HEK293 (cell line): ENCODE measurements around the gene NEK6.

ENCODE experiments used
- CTCF ChIA-PET: fragments of 350-600 bp; formaldehyde crosslinking; extraction: SDS; loops from one replicate; lab custom pipeline; 2021; ENCODE audit warnings: antibody characterized with exemption; lab: Yijun Ruan, JAX
- POLR2A ChIA-PET: fragments of 300-600 bp; formaldehyde crosslinking; extraction: SDS; loops from one replicate; lab custom pipeline; 2020; ENCODE audit warnings: antibody characterized with exemption, inconsistent platforms; lab: Yijun Ruan, JAX
- H3K27ac ChIP-seq: fragments of 200-500 bp; sonication (Bioruptor generic); 2 replicates; pipeline ENCODE4 v1.5.1; 2014; ENCODE audit warnings: low read depth, low read length, control low read depth, inconsistent platforms; ENCODE audit errors: extremely low read depth
- H3K36me3 ChIP-seq, 2 experiments: fragments of 200-500 bp in 1 of 2; sonication (Bioruptor generic) in 1 of 2; 1 replicate in 1 of 2; 2 replicates in 1 of 2; pipeline ENCODE4 v1.5.1; 2014 to 2017; ENCODE audit warnings: inconsistent platforms in 2 of 2, low read length in 2 of 2; ENCODE audit not compliant: control insufficient read depth in 2 of 2, insufficient read depth in 1 of 2
- H3K4me1 ChIP-seq: fragments of 200-500 bp; sonication (Bioruptor generic); 2 replicates; pipeline ENCODE4 v1.5.1; 2014; ENCODE audit warnings: mild to moderate bottlenecking, low read length, inconsistent platforms; ENCODE audit not compliant: control insufficient read depth, insufficient read depth
- H3K4me3 ChIP-seq: 2 replicates; pipeline ENCODE4 v1.5.1; 2011; ENCODE audit warnings: low read depth, mild to moderate bottlenecking, control low read depth, low read length, moderate library complexity
- H3K9me3 ChIP-seq: fragments of 200-500 bp; sonication (Bioruptor generic); 2 replicates; pipeline ENCODE4 v1.5.1; 2014; ENCODE audit warnings: low read depth, low read length, inconsistent platforms; ENCODE audit not compliant: control insufficient read depth, insufficient read depth
- GLIS2 ChIP-seq: fragments of 450-650 bp; formaldehyde crosslinking; IDR thresholded peaks from 2 replicates; pipeline ENCODE4 v1.5.1; 2016; ENCODE audit warnings: missing biosample characterization, missing genetic modification characterization
- HOXC10 ChIP-seq: sonication (generic); formaldehyde crosslinking; IDR thresholded peaks from 2 replicates; pipeline ENCODE4 v1.8.1; 2023; ENCODE audit warnings: mild to moderate bottlenecking, missing genetic modification reagents
- KLF8 ChIP-seq: fragments of 450-650 bp; formaldehyde crosslinking; IDR thresholded peaks from 2 replicates; pipeline ENCODE4 v1.5.1; 2016; ENCODE audit warnings: missing biosample characterization, missing genetic modification characterization
- ZBTB21 ChIP-seq: fragments of 450-650 bp; formaldehyde crosslinking; IDR thresholded peaks from 2 replicates; pipeline ENCODE4 v1.5.1; 2017; ENCODE audit warnings: missing biosample characterization, missing genetic modification characterization
- ZIC2 ChIP-seq: fragments of 450-650 bp; formaldehyde crosslinking; IDR thresholded peaks from 2 replicates; pipeline ENCODE4 v1.5.1; 2016; ENCODE audit warnings: missing biosample characterization, missing genetic modification characterization
- ZNF2 ChIP-seq: fragments of 450-650 bp; formaldehyde crosslinking; IDR thresholded peaks from 2 replicates; pipeline ENCODE4 v1.5.1; 2016; ENCODE audit warnings: missing biosample characterization, missing genetic modification characterization
- ZNF24 ChIP-seq: fragments of 450-650 bp; formaldehyde crosslinking; IDR thresholded peaks from 2 replicates; pipeline ENCODE4 v1.5.1; 2016; ENCODE audit warnings: missing biosample characterization, missing genetic modification characterization
- ZNF324 ChIP-seq: fragments of 450-650 bp; formaldehyde crosslinking; IDR thresholded peaks from 2 replicates; pipeline ENCODE4 v1.5.1; 2016; ENCODE audit warnings: missing biosample characterization, missing genetic modification characterization
- ZNF404 ChIP-seq: fragments of 450-650 bp; formaldehyde crosslinking; IDR thresholded peaks from 2 replicates; pipeline ENCODE4 v1.5.1; 2017; ENCODE audit warnings: missing biosample characterization, missing genetic modification characterization
- ZNF48 ChIP-seq: fragments of 450-650 bp; formaldehyde crosslinking; IDR thresholded peaks from 2 replicates; pipeline ENCODE4 v1.5.1; 2016; ENCODE audit warnings: missing biosample characterization, missing genetic modification characterization
- ZNF501 ChIP-seq: fragments of 450-650 bp; formaldehyde crosslinking; IDR thresholded peaks from 2 replicates; pipeline ENCODE4 v1.5.1; 2016; ENCODE audit warnings: missing biosample characterization, missing genetic modification characterization
- ZNF521 ChIP-seq: fragments of 450-650 bp; formaldehyde crosslinking; IDR thresholded peaks from 2 replicates; pipeline ENCODE4 v1.5.1; 2017; ENCODE audit warnings: missing biosample characterization, mild to moderate bottlenecking, missing genetic modification characterization
- ZNF548 ChIP-seq: fragments of 450-650 bp; formaldehyde crosslinking; IDR thresholded peaks from 2 replicates; pipeline ENCODE4 v1.5.1; 2016; ENCODE audit warnings: missing biosample characterization, missing genetic modification characterization
- ZNF792 ChIP-seq: fragments of 450-650 bp; formaldehyde crosslinking; IDR thresholded peaks from 2 replicates; pipeline ENCODE4 v1.5.1; 2016; ENCODE audit warnings: missing biosample characterization, missing genetic modification characterization
- ZXDB ChIP-seq: fragments of 450-650 bp; formaldehyde crosslinking; IDR thresholded peaks from 2 replicates; pipeline ENCODE4 v1.5.1; 2016; ENCODE audit warnings: missing biosample characterization, missing genetic modification characterization
- TF ChIP-seq, protein P1 (sequence below): fragments of 450-650 bp; formaldehyde crosslinking; IDR thresholded peaks from 2 replicates; pipeline ENCODE4 v1.5.1; 2016; ENCODE audit warnings: missing biosample characterization, missing genetic modification characterization, low read depth
- TF ChIP-seq, protein P2 (sequence below): fragments of 450-650 bp; formaldehyde crosslinking; IDR thresholded peaks from 2 replicates; pipeline ENCODE4 v1.5.1; 2016; ENCODE audit warnings: missing biosample characterization, missing genetic modification characterization
- TF ChIP-seq, protein P3 (sequence below): fragments of 450-650 bp; formaldehyde crosslinking; IDR thresholded peaks from 2 replicates; pipeline ENCODE4 v1.5.1; 2016; ENCODE audit warnings: missing biosample characterization, missing genetic modification characterization
- TF ChIP-seq, protein P4 (sequence below): fragments of 450-650 bp; formaldehyde crosslinking; IDR thresholded peaks from 2 replicates; pipeline ENCODE4 v1.5.1; 2016; ENCODE audit warnings: missing biosample characterization, missing genetic modification characterization, borderline replicate concordance
- TF ChIP-seq, protein P5 (sequence below): fragments of 450-650 bp; formaldehyde crosslinking; IDR thresholded peaks from 2 replicates; pipeline ENCODE4 v1.5.1; 2016; ENCODE audit warnings: missing biosample characterization, missing genetic modification characterization

Gene NEK6

DNA sequence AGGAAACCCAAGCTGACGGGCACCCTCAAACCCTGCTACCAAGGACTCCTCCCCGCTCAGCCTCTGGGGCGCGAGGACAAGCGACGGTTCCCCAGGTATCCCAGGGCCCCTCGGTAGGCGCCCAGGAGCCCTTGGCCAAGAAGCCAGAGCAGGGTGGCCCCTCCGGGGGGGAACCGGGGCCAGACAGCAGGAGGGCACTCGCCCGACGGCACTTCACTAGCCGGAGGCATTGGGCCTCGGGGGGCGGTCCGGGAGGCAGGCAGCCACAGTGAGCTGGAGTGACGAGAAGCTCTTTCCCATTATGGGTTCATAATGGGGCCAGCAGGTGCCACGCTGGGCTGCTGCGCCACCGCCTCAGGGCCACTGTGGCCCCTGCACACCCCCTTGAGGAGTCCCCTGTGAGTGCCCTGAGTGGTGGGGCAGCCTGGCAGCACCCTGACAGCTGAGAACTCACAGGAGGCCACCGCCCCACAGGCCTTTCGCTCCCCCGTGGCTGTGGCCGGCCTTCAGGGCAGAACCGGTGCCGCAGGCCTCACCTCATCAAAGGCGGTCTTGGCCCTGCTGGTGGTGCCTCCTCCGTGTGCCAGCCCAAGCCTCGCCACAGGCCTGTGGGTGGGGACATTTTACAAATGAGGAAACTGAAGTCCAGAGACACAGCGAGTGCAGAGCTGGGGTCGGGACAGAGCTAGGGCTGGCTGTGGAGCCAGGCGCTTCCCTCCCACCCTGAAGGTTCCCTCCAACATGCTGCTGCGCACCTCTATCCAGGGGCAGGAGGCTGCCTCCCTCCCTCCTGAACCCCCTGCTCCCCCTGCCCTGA is 88.8 kb downstream of the NEK6 start:
- H3K9me3 ChIP-seq = no peaks in the 10 kb centered on the region
- TF ChIP-seq ZIC2 (tag by site-specific recombination) (0 out of 2 replicates have a peak, but pooled peaks have one; percentile 21), KLF8 (tag by site-specific recombination) (no peak), GLIS2 (peak; percentile 33; the same call in 1 of the 2 replicates)
- TF ChIP-seq, protein P1, sequence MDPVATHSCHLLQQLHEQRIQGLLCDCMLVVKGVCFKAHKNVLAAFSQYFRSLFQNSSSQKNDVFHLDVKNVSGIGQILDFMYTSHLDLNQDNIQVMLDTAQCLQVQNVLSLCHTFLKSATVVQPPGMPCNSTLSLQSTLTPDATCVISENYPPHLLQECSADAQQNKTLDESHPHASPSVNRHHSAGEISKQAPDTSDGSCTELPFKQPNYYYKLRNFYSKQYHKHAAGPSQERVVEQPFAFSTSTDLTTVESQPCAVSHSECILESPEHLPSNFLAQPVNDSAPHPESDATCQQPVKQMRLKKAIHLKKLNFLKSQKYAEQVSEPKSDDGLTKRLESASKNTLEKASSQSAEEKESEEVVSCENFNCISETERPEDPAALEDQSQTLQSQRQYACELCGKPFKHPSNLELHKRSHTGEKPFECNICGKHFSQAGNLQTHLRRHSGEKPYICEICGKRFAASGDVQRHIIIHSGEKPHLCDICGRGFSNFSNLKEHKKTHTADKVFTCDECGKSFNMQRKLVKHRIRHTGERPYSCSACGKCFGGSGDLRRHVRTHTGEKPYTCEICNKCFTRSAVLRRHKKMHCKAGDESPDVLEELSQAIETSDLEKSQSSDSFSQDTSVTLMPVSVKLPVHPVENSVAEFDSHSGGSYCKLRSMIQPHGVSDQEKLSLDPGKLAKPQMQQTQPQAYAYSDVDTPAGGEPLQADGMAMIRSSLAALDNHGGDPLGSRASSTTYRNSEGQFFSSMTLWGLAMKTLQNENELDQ (tag by site-specific recombination) = no peak
- no peak overlapping the region for H3K27ac ChIP-seq
- CTCF ChIA-PET = interaction anchor here (1.4 kb wide), 1 partner anchor 220 kb away, joined by 3 read pairs; no protein-coding TSS in a partner anchor
- H3K36me3 ChIP-seq = peaks cover 0 to 49% of the 10 kb centered on the region in 2 experiments; a peak in 1 of 3 replicates
- H3K4me1 ChIP-seq = no peaks in the 10 kb centered on the region; the same call in 1 of the 2 replicates
- POLR2A ChIA-PET = no interaction called here
- no peak overlapping the region for H3K4me3 ChIP-seq

DNA sequence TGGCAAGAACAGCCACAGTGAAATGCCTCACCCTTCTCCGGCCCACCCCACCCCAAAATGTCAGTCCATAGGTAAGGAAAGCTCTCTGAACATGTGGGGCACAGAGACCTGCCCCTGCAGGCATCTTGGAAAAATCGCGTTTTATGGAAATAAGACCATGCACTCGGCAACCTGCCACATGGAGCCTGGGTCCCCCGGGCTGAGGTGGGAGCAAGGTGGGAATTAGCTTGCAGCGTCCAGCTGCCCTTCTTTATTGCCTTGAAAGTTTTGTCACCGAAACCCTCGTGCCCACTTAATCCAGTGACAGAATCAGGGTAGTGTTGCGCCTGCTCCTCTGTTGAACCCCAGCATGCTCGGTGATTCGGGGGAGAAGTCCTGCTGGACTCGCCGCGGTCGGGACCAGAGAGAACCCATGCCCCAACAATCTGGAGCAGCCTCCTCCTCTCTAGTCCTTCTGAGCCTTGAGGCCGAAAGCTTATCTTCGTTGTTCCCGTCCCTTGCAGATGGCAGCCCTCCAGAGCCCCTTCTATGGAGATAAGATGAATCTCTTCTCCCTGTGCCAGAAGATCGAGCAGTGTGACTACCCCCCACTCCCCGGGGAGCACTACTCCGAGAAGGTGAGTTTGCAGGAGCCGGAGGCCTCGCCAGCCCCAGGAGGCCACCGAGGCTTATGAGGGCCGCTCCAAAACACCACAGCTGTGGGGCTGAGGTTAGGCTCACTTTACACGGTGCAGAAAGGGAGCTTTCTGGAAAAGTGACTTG is 89.6 kb downstream of the NEK6 start:
- no peak for TF ChIP-seq ZNF404
- no peak for TF ChIP-seq ZNF48 (tag by site-specific recombination)
- no peak for TF ChIP-seq ZNF2 (tag by site-specific recombination)
- no peak for TF ChIP-seq ZNF548 (tag by site-specific recombination)
- TF ChIP-seq, protein P2, sequence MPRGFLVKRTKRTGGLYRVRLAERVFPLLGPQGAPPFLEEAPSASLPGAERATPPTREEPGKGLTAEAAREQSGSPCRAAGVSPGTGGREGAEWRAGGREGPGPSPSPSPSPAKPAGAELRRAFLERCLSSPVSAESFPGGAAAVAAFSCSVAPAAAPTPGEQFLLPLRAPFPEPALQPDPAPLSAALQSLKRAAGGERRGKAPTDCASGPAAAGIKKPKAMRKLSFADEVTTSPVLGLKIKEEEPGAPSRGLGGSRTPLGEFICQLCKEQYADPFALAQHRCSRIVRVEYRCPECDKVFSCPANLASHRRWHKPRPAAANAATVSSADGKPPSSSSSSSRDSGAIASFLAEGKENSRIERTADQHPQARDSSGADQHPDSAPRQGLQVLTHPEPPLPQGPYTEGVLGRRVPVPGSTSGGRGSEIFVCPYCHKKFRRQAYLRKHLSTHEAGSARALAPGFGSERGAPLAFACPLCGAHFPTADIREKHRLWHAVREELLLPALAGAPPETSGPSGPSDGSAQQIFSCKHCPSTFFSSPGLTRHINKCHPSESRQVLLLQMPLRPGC = no peak
- TF ChIP-seq ZXDB (tag by site-specific recombination) = no peak
- TF ChIP-seq ZNF792 (tag by site-specific recombination) = no peak
- TF ChIP-seq ZNF24 (tag by site-specific recombination) = no peak
- no peak for TF ChIP-seq ZBTB21 (tag by site-specific recombination)
- TF ChIP-seq, protein P3, sequence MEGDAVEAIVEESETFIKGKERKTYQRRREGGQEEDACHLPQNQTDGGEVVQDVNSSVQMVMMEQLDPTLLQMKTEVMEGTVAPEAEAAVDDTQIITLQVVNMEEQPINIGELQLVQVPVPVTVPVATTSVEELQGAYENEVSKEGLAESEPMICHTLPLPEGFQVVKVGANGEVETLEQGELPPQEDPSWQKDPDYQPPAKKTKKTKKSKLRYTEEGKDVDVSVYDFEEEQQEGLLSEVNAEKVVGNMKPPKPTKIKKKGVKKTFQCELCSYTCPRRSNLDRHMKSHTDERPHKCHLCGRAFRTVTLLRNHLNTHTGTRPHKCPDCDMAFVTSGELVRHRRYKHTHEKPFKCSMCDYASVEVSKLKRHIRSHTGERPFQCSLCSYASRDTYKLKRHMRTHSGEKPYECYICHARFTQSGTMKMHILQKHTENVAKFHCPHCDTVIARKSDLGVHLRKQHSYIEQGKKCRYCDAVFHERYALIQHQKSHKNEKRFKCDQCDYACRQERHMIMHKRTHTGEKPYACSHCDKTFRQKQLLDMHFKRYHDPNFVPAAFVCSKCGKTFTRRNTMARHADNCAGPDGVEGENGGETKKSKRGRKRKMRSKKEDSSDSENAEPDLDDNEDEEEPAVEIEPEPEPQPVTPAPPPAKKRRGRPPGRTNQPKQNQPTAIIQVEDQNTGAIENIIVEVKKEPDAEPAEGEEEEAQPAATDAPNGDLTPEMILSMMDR = no peak
- TF ChIP-seq ZNF521 (tag by site-specific recombination) = no peak
- TF ChIP-seq, protein P4, sequence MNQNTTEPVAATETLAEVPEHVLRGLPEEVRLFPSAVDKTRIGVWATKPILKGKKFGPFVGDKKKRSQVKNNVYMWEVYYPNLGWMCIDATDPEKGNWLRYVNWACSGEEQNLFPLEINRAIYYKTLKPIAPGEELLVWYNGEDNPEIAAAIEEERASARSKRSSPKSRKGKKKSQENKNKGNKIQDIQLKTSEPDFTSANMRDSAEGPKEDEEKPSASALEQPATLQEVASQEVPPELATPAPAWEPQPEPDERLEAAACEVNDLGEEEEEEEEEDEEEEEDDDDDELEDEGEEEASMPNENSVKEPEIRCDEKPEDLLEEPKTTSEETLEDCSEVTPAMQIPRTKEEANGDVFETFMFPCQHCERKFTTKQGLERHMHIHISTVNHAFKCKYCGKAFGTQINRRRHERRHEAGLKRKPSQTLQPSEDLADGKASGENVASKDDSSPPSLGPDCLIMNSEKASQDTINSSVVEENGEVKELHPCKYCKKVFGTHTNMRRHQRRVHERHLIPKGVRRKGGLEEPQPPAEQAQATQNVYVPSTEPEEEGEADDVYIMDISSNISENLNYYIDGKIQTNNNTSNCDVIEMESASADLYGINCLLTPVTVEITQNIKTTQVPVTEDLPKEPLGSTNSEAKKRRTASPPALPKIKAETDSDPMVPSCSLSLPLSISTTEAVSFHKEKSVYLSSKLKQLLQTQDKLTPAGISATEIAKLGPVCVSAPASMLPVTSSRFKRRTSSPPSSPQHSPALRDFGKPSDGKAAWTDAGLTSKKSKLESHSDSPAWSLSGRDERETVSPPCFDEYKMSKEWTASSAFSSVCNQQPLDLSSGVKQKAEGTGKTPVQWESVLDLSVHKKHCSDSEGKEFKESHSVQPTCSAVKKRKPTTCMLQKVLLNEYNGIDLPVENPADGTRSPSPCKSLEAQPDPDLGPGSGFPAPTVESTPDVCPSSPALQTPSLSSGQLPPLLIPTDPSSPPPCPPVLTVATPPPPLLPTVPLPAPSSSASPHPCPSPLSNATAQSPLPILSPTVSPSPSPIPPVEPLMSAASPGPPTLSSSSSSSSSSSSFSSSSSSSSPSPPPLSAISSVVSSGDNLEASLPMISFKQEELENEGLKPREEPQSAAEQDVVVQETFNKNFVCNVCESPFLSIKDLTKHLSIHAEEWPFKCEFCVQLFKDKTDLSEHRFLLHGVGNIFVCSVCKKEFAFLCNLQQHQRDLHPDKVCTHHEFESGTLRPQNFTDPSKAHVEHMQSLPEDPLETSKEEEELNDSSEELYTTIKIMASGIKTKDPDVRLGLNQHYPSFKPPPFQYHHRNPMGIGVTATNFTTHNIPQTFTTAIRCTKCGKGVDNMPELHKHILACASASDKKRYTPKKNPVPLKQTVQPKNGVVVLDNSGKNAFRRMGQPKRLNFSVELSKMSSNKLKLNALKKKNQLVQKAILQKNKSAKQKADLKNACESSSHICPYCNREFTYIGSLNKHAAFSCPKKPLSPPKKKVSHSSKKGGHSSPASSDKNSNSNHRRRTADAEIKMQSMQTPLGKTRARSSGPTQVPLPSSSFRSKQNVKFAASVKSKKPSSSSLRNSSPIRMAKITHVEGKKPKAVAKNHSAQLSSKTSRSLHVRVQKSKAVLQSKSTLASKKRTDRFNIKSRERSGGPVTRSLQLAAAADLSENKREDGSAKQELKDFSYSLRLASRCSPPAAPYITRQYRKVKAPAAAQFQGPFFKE (tag by site-specific recombination) = no peak
- no peak for TF ChIP-seq ZNF501 (tag by site-specific recombination)
- TF ChIP-seq HOXC10 = no peak
- TF ChIP-seq, protein P5, sequence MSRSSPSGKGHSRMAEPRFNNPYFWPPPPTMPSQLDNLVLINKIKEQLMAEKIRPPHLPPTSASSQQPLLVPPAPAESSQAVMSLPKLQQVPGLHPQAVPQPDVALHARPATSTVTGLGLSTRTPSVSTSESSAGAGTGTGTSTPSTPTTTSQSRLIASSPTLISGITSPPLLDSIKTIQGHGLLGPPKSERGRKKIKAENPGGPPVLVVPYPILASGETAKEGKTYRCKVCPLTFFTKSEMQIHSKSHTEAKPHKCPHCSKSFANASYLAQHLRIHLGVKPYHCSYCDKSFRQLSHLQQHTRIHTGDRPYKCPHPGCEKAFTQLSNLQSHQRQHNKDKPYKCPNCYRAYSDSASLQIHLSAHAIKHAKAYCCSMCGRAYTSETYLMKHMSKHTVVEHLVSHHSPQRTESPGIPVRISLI = no peak
- no peak for TF ChIP-seq ZNF324
- H3K36me3 ChIP-seq = peaks cover 0 to 58% of the 10 kb centered on the region in 2 experiments; a peak in 1 of 3 replicates
- no peak overlapping the region for H3K4me3 ChIP-seq
- no peaks in the 10 kb centered on the region; the same call in 1 of the 2 replicates for H3K4me1 ChIP-seq
- H3K27ac ChIP-seq = no peak overlapping the region
- no peaks in the 10 kb centered on the region for H3K9me3 ChIP-seq
- ChIA-PET CTCF (interaction anchor here (0.6 to 1.4 kb wide), 2 partner anchors 53 to 221 kb away, joined by 3 to 5 read pairs; no protein-coding TSS in a partner anchor), POLR2A (no interaction called here)
